Colonic mucosa (tissue), 4 donors: ENCODE measurements around the gene FBN1. TPM values are rescaled to one million over a fixed set of nuclear protein-coding genes. Genes with fewer than 3 reads are reported as not detected.

Experiments
- DNase-seq: peaks from one replicate; pipeline ENCODE4 v3.0.0-alpha.2; 2020
- H3K27ac ChIP-seq: fragments of 200-600 bp; one replicate; pipeline ENCODE4 v1.8.0; 2021
- H3K27me3 ChIP-seq: fragments of 200-600 bp; one replicate; pipeline ENCODE4 v1.8.0; 2021
- H3K36me3 ChIP-seq: fragments of 200-600 bp; one replicate; pipeline ENCODE4 v1.8.0; 2021
- H3K4me1 ChIP-seq: fragments of 200-600 bp; one replicate; pipeline ENCODE4 v1.8.0; 2021; ENCODE audit warnings: mild to moderate bottlenecking
- H3K4me3 ChIP-seq: fragments of 200-600 bp; one replicate; pipeline ENCODE4 v1.8.0; 2021
- H3K9ac ChIP-seq, 2 donors: one replicate each; pipeline ENCODE4 v1.7.0; 2013; ENCODE audit warnings: control low read depth in 2 of 2, low read depth in 2 of 2, low read length in 2 of 2
- H3K9me3 ChIP-seq: fragments of 200-600 bp; one replicate; pipeline ENCODE4 v1.8.0; 2021
- intact Hi-C: fragments of 100-400 bp; cut with DNase I; formaldehyde crosslinking; loops from one replicate; pipeline ENCODE4 v1.14.1; 2022
- total RNA-seq, 2 donors: library from RNA; stranded (reverse); fragmentation: NEBNext Ultra II Directional in 1 of 2; extraction: Animal tissue kit (Norgen Biotek cat#: 25700) in 1 of 2; gene quantifications; one replicate each; pipeline ENCODE4 v1.2.1, GENCODE V29; 2021
- TF ChIP-seq, protein P1 (sequence below): fragments of 200-600 bp; IDR thresholded peaks from one replicate; pipeline ENCODE4 v1.8.0; 2022; ENCODE audit warnings: antibody characterized with exemption, mild to moderate bottlenecking
- donor health status: healthy.
- donor health status: DM: no; HTN: no; CAD: no.
- donor health status: DM: no; HTN: no; CAD: no.

FBN1 gene
- total RNA-seq, 2 donors from 2014 or later: 6.6 to 19.5 TPM

DNA sequence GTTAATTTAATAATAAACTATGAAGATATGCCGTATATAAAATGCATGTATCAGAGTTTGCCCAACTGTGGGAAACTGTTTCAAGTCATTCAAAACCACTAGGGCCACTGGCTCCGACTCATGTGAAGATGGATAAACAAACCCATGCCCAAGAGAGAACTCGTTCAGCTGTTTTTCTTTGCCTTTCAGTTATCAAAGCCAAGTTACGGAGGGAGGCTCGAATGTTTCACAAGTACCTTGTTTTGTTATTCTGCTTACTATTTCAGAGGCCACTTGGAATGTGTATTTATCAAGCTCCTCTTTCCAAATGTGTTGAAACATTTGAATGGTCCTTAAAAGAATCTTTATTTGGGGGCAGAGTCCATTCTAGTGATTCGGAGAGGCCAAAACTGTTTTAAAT lies 232.2 kb downstream of the FBN1 start:
- intact Hi-C loops: no loop called here
- DNase-seq: no peak
- H3K27me3 ChIP-seq: no peaks in the 10 kb centered on the region
- no peaks in the 10 kb centered on the region for H3K4me1 ChIP-seq
- H3K4me3 ChIP-seq: no peak overlapping the region
- TF ChIP-seq, protein P1, sequence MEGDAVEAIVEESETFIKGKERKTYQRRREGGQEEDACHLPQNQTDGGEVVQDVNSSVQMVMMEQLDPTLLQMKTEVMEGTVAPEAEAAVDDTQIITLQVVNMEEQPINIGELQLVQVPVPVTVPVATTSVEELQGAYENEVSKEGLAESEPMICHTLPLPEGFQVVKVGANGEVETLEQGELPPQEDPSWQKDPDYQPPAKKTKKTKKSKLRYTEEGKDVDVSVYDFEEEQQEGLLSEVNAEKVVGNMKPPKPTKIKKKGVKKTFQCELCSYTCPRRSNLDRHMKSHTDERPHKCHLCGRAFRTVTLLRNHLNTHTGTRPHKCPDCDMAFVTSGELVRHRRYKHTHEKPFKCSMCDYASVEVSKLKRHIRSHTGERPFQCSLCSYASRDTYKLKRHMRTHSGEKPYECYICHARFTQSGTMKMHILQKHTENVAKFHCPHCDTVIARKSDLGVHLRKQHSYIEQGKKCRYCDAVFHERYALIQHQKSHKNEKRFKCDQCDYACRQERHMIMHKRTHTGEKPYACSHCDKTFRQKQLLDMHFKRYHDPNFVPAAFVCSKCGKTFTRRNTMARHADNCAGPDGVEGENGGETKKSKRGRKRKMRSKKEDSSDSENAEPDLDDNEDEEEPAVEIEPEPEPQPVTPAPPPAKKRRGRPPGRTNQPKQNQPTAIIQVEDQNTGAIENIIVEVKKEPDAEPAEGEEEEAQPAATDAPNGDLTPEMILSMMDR: no peak
- H3K27ac ChIP-seq: no peak overlapping the region
- H3K9me3 ChIP-seq: no peaks in the 10 kb centered on the region
- no peak overlapping the region for H3K9ac ChIP-seq
- H3K36me3 ChIP-seq: no peaks in the 10 kb centered on the region

DNA sequence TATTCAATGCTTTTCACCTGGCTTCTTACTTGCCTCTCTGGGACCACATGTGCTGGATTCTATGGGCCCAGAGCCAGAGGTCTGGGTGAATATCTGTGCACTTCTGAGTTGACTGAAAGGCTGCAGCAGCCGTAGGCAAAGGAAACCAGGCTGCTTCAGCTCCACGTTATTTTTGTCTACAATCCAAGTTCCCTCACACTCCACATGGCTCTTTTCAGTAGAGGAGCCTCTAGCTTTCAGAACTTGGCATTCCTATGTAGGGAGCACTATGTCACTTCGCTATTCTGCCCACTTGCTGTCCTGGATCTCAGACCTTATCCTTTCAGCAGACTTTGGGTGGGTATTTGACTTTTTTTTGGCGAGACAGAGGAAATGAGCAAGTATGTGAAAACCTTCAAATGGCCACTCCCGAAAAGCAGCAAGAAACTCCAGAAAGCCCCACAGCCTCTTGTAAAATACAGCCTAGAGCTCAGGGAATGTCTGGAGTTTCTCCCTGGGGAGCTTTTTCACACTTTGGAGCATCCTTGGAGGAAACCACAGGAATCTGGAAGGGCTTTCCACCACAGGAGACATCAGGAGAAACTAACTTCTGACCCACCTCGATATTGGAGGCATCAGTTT lies 233.4 kb downstream of the FBN1 start:
- Histone ChIP-seq H3K4me3 (no peak overlapping the region), H3K4me1 (no peaks in the 10 kb centered on the region), H3K36me3 (no peaks in the 10 kb centered on the region), H3K27ac (no peak overlapping the region), H3K9ac (no peak overlapping the region), H3K9me3 (no peaks in the 10 kb centered on the region), H3K27me3 (no peaks in the 10 kb centered on the region)
- TF ChIP-seq, protein P1: no peak
- no peak for DNase-seq
- intact Hi-C loops: no loop called here

DNA sequence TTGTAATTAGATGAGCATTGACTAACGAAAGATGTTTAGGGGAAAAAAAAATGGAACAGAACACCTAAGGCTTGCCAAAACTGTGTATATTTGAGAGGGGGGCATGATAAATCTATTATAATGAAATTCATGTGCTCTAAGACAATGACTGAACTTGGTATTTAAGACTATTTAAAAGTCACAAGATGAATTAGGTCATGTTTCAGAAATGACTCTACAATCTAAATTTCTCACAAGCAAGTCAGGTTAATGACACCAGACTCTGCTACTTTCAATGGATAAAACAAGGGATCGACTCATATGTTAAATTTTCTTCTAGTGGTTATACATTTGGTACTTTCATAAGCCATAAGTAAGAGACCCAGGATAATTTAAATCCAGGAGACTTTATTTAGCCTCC lies 235.9 kb downstream of the FBN1 start:
- intact Hi-C loops: no loop called here
- Histone ChIP-seq H3K27me3 (no peaks in the 10 kb centered on the region), H3K9ac (no peak overlapping the region), H3K36me3 (no peaks in the 10 kb centered on the region), H3K4me1 (no peaks in the 10 kb centered on the region), H3K27ac (no peak overlapping the region), H3K4me3 (no peak overlapping the region), H3K9me3 (no peaks in the 10 kb centered on the region)
- no peak for DNase-seq
- TF ChIP-seq, protein P1: no peak

DNA sequence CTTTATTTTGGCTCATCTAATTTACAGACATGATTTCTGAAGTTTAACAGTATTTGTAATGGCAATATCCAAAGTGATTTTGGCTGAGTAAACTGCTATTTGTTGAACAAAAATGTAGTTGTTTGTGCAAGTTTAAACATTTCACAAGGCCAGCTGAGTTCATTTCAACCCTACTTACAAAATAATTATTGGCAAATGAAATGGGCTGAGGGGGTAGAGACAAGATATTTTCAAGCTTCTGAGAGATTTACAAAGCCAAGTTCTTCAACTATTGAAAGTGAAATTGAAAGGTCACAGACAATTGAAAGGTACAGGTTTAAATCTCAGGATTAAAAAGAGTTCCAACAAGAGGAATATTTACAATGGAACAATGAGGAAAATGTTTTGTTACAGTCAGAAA lies 237.2 kb downstream of the FBN1 start:
- Histone ChIP-seq H3K27ac (no peak overlapping the region), H3K9ac (no peak overlapping the region), H3K4me1 (no peaks in the 10 kb centered on the region), H3K36me3 (no peaks in the 10 kb centered on the region), H3K4me3 (no peak overlapping the region), H3K27me3 (no peaks in the 10 kb centered on the region), H3K9me3 (no peaks in the 10 kb centered on the region)
- DNase-seq: no peak
- intact Hi-C loops: no loop called here
- TF ChIP-seq, protein P1: no peak

DNA sequence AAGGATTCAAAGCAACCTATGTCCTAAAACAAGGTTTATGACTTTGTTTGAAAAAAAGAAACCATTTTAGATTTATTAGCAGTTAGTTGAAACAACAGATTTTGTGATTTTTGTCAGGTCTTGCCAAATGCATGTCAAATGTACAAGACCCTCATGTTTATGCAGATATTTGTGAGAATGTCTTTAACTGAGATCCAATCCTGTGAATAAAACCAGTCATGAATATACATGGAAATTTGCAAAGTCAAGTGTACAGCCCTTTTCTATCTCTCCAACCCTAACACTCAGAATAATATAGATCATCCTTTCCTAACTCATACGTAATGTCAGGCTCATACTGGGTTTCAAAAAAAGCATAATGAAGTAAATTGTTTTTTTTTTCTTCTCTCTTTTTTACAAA lies 237.9 kb downstream of the FBN1 start:
- H3K36me3 ChIP-seq: no peaks in the 10 kb centered on the region

More for the DNA sequence above, 237.9 kb downstream of the FBN1 start:
- H3K27ac ChIP-seq: no peak overlapping the region
- no peaks in the 10 kb centered on the region for H3K27me3 ChIP-seq
- H3K4me1 ChIP-seq: no peaks in the 10 kb centered on the region
- DNase-seq: no peak
- no peaks in the 10 kb centered on the region for H3K9me3 ChIP-seq
- no peak overlapping the region for H3K9ac ChIP-seq
- TF ChIP-seq, protein P1: no peak
- no peak overlapping the region for H3K4me3 ChIP-seq
- intact Hi-C loops: no loop called here
